ENCODE results near the gene BPIFB3. TPM values are rescaled to one million over a fixed set of nuclear protein-coding genes. Genes with fewer than 3 reads are reported as not detected.
A peak's percentile ranks its signal among the peaks of the same experiment; 100 is the strongest.

The BPIFB3 gene
- total and polyA plus RNA-seq, 2 of the 13 experiments (the other 11 are each of a cell fraction or from before 2014, with no cell fraction given) = 0.09 TPM; not detected in 1

DNA sequence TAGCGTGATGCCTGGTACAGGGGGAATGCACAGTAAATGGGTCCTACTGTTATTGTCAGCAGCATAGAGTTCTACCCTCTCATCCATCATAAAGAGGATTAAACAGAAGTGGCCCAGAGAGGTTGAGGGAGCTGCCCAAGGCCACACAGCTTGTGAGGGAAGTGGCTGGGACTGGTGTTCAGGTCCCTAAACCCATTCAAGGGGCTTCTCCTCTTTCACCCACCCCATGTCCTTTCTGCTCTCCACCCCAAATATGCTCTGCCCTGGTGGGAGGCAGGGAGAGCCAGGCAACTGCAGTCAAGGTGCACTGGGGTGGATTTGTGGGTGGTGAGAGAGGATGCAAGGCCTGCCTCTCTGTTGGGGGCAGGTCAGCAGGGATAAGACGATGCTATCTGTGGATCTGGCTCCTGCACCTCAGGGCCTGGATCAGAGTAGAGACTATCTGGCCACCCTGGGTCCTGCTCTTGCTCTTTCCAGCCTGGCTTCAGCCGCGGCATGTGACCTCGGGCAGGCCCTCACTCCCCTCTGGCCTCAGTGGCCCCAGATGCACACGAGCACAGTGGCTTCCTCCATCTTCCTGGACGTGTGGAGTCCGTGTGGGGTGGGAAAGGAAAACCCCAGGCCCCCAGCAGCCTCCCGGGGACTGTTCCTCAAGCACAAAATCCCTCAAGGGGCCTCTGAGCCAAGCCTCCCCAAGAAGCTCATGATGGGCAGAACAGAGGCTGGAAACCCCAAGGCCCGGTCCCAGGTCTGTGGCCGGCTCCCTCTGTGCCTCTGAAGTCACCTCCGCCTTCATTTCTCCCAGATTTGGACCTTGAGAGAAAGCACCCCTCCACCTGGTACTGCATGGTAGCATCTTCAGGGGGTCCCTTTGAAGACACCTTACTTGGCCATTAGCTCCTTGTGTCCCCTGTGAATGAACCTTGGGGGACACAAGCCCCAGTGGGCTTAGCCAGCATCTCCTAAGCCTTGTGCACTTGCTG lies 25.6 kb upstream of the BPIFB3 start (continued):
- TF ChIP-seq, protein P1, sequence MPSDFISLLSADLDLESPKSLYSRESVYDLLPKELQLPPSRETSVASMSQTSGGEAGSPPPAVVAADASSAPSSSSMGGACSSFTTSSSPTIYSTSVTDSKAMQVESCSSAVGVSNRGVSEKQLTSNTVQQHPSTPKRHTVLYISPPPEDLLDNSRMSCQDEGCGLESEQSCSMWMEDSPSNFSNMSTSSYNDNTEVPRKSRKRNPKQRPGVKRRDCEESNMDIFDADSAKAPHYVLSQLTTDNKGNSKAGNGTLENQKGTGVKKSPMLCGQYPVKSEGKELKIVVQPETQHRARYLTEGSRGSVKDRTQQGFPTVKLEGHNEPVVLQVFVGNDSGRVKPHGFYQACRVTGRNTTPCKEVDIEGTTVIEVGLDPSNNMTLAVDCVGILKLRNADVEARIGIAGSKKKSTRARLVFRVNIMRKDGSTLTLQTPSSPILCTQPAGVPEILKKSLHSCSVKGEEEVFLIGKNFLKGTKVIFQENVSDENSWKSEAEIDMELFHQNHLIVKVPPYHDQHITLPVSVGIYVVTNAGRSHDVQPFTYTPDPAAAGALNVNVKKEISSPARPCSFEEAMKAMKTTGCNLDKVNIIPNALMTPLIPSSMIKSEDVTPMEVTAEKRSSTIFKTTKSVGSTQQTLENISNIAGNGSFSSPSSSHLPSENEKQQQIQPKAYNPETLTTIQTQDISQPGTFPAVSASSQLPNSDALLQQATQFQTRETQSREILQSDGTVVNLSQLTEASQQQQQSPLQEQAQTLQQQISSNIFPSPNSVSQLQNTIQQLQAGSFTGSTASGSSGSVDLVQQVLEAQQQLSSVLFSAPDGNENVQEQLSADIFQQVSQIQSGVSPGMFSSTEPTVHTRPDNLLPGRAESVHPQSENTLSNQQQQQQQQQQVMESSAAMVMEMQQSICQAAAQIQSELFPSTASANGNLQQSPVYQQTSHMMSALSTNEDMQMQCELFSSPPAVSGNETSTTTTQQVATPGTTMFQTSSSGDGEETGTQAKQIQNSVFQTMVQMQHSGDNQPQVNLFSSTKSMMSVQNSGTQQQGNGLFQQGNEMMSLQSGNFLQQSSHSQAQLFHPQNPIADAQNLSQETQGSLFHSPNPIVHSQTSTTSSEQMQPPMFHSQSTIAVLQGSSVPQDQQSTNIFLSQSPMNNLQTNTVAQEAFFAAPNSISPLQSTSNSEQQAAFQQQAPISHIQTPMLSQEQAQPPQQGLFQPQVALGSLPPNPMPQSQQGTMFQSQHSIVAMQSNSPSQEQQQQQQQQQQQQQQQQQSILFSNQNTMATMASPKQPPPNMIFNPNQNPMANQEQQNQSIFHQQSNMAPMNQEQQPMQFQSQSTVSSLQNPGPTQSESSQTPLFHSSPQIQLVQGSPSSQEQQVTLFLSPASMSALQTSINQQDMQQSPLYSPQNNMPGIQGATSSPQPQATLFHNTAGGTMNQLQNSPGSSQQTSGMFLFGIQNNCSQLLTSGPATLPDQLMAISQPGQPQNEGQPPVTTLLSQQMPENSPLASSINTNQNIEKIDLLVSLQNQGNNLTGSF (CRISPR knock-in tag; IDR thresholded peaks at IDR 0.05) = no peak
- no peak for TF ChIP-seq YEATS4 (CRISPR knock-in tag; IDR thresholded peaks at IDR 0.05; ENCODE audit: borderline replicate concordance)
- TF ChIP-seq ZNF296 (CRISPR knock-in tag; conservative IDR thresholded peaks at IDR 0.05) = no peak
- TF ChIP-seq, protein P2, sequence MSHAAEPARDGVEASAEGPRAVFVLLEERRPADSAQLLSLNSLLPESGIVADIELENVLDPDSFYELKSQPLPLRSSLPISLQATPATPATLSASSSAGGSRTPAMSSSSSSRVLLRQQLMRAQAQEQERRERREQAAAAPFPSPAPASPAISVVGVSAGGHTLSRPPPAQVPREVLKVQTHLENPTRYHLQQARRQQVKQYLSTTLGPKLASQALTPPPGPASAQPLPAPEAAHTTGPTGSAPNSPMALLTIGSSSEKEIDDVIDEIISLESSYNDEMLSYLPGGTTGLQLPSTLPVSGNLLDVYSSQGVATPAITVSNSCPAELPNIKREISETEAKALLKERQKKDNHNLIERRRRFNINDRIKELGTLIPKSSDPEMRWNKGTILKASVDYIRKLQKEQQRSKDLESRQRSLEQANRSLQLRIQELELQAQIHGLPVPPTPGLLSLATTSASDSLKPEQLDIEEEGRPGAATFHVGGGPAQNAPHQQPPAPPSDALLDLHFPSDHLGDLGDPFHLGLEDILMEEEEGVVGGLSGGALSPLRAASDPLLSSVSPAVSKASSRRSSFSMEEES (CRISPR knock-in tag; IDR thresholded peaks at IDR 0.05) = no peak
- TF ChIP-seq, protein P3, sequence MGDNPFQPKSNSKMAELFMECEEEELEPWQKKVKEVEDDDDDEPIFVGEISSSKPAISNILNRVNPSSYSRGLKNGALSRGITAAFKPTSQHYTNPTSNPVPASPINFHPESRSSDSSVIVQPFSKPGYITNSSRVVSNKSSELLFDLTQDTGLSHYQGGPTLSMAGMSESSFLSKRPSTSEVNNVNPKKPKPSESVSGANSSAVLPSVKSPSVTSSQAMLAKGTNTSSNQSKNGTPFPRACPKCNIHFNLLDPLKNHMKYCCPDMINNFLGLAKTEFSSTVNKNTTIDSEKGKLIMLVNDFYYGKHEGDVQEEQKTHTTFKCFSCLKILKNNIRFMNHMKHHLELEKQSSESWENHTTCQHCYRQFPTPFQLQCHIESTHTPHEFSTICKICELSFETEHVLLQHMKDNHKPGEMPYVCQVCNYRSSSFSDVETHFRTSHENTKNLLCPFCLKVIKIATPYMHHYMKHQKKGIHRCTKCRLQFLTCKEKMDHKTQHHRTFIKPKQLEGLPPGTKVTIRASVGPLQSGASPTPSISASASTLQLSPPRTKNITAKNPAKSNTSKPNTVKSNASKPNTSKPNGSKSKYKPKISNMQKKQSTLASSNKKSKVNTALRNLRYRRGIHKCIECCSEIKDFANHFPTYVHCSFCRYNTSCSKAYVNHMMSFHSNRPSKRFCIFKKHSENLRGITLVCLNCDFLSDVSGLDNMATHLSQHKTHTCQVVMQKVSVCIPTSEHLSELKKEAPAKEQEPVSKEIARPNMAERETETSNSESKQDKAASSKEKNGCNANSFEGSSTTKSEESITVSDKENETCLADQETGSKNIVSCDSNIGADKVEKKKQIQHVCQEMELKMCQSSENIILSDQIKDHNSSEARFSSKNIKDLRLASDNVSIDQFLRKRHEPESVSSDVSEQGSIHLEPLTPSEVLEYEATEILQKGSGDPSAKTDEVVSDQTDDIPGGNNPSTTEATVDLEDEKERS (CRISPR knock-in tag; IDR thresholded peaks at IDR 0.05) = no peak
- no peak for TF ChIP-seq HNF1B (CRISPR knock-in tag; IDR thresholded peaks at IDR 0.05)
- TF ChIP-seq, protein P4, sequence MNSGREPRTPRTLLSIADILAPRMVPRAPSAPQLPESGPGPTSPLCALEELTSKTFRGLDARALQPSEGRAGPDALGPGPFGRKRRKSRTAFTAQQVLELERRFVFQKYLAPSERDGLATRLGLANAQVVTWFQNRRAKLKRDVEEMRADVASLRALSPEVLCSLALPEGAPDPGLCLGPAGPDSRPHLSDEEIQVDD (CRISPR knock-in tag; IDR thresholded peaks at IDR 0.05; ENCODE audit: borderline replicate concordance) = no peak
- 0 out of 2 replicates have a peak, but pooled peaks have one; percentile 4 for TF ChIP-seq USF2 (IDR thresholded peaks at IDR 0.05; ENCODE audit: low read depth, low read length)
- TF ChIP-seq USF2 (CRISPR knock-in tag; IDR thresholded peaks at IDR 0.05; ENCODE audit: borderline replicate concordance) = no peak
- TF ChIP-seq MYPOP (CRISPR knock-in tag; IDR thresholded peaks at IDR 0.05) = no peak
